KOPT-K1 (cell line): ENCODE results near the gene MPIG6B.
A peak's percentile ranks its signal among the peaks of the same experiment; 100 is the strongest.
"Not testable (repeated sequence)": the region's sequence is repeated elsewhere in the genome, so short reads cannot be mapped to it uniquely, and the experiment has no call there.

Experiments
- H3K27ac ChIP-seq: fragments of 200-600 bp; sonication (generic); 2 replicates; pipeline ENCODE4 v1.5.1; 2016; ENCODE audit warnings: antibody characterized with exemption, mild to moderate bottlenecking, low read depth, low read length; ENCODE audit not compliant: poor library complexity, severe bottlenecking
- H3K36me3 ChIP-seq: fragments of 200-600 bp; sonication (generic); 2 replicates; pipeline ENCODE4 v1.5.1; 2017; ENCODE audit warnings: antibody characterized with exemption, mild to moderate bottlenecking, low read length, moderate library complexity; ENCODE audit not compliant: insufficient read depth
- H3K9me3 ChIP-seq: fragments of 200-600 bp; sonication (generic); 2 replicates; pipeline ENCODE4 v1.5.1; 2017; ENCODE audit warnings: antibody characterized with exemption, low read length, mild to moderate bottlenecking; ENCODE audit not compliant: insufficient read depth, poor library complexity, severe bottlenecking

MPIG6B gene

DNA sequence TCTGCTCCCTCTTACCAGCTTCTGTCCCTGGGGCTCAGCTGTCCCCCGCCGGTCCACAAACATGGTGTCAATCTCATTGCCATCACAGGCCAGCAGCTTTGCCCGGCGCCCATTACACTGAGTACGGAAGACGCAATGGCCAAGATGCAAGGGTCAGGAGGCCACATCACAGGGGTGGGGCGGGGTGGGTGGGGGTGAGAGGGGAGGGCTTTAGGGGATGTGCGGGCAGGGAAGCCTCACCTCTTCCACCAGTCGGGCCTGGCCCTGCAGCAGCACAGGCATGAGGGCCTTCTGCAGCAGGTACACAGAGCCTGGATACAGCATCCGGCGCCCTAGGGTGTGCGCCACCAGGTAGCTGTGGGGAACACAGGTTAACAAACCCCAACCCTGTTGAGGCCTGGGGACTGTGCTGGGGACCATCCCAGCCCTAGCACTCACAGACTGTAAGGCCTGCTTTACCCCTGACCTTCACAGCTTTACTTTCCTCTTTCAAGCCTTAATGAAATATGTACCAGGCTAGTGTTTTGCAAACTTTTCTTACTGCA is 31.5 kb upstream of the MPIG6B start:
- Histone ChIP-seq H3K9me3 (no peaks in the 10 kb centered on the region), H3K36me3 (peaks cover 99% of the 10 kb centered on the region)

GRCh38 chr6:31692353-31692752 is 30.8 kb upstream of the MPIG6B start:
- no peak overlapping the region for H3K27ac ChIP-seq
- H3K9me3 ChIP-seq = no peaks in the 10 kb centered on the region
- H3K36me3 ChIP-seq = peaks cover 99% of the 10 kb centered on the region

More for the DNA sequence above, 31.5 kb upstream of the MPIG6B start:
- H3K27ac ChIP-seq = no peak overlapping the region

DNA sequence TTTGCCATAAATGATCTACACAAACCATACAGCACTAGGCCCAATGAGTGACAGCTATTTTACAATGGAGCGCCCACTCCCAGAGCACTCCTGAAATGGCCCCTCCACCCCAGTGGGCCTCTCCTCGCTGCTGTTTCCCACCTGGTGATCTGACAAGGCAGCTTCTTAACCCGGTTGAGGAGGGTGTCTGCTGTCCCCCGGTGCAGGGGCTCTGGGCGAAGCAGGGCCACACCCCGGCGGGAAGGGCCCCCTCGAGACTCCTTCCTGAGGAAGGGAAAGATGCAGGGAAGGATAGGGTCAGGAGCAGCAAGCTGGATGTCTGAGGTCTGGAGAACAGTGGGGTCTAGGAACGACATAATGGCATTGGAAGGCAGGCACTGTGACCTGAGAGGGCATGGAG is 30.3 kb upstream of the MPIG6B start:
- H3K36me3 ChIP-seq = peaks cover 99% of the 10 kb centered on the region
- no peak overlapping the region for H3K27ac ChIP-seq
- no peaks in the 10 kb centered on the region for H3K9me3 ChIP-seq

GRCh38 chr6:31693535-31693934 is 29.6 kb upstream of the MPIG6B start:
- peaks cover 95% of the 10 kb centered on the region for H3K36me3 ChIP-seq
- no peak overlapping the region for H3K27ac ChIP-seq
- H3K9me3 ChIP-seq = no peaks in the 10 kb centered on the region

- no peak overlapping the region for H3K27ac ChIP-seq
- H3K9me3 ChIP-seq = no peaks in the 10 kb centered on the region
- H3K36me3 ChIP-seq = peaks cover 75% of the 10 kb centered on the region
Measured at GRCh38 chr6:31697555-31697954, 25.6 kb upstream of the MPIG6B start.

DNA sequence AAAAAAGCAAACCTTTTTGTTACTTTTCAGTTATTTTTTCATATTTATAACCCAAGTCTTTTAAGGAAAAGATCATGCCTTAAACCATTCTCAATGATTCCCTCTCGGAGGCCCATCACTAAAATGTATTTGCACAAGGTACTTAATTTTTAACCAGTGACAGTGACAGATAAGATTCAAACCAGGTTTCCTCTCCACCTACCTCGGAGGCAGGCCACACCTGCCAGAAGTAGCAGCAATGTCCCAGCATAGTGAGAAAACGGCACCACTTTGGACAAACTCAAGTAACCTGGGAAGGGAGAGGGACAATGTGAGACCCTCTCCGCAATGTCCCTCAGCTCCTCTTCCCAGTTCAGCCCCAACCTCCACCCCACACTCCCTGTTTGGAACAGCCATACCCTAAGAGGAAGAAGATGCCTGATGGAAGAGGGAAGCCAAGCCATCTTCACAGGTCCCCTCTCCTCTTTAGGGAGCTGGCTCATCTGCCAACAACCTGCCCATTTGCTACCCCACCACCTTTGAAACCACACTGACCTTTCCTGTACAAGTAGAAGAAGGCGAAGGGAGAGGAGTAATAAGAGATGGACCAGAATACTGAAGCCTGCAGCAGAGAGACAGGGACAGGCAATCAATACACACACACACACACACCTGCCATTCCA is 22.3 kb upstream of the MPIG6B start:
- no peak overlapping the region for H3K27ac ChIP-seq

GRCh38 chr6:31701666-31702404 is 21.3 kb upstream of the MPIG6B start:
- Histone ChIP-seq H3K27ac (peak overlapping the region; percentile 88), H3K9me3 (no peaks in the 10 kb centered on the region), H3K36me3 (peaks cover 34% of the 10 kb centered on the region)

More for the DNA sequence above, 22.3 kb upstream of the MPIG6B start:
- H3K9me3 ChIP-seq = no peaks in the 10 kb centered on the region
- peaks cover 43% of the 10 kb centered on the region for H3K36me3 ChIP-seq

DNA sequence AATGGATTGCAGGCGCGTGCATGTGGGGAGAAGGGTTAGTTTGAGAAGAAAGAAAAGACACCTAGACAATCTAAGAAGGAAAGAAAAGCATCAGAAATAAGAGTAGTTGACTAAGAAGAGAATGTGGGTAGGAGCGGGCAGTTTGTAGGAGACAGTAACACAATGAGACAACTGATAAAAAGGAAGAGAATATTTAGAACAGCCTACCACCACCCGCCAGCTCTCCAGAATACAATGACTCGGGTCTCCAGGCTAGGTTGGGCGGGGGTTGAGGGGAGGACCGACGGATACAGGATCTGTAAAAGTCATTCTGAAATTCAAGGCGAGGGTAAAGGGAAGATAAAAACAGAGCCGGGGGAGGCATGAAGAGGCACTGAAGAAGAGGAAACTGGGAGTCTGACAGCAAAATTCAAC is 20.8 kb upstream of the MPIG6B start:
- H3K9me3 ChIP-seq = no peaks in the 10 kb centered on the region
- H3K36me3 ChIP-seq = peaks cover 28% of the 10 kb centered on the region
- peak overlapping the region; percentile 88 for H3K27ac ChIP-seq

- peak within 1 kb of the TSS; percentile 88 for H3K27ac ChIP-seq
- no peaks in the 10 kb centered on the region for H3K9me3 ChIP-seq
- peaks cover 21% of the 10 kb centered on the region for H3K36me3 ChIP-seq
Measured at GRCh38 chr6:31702819-31703716, 20.1 kb upstream of the MPIG6B start, which contains the start of gene ABHD16A. ABHD16A (minus strand) TSS chr6:31703324; CDS start chr6:31703281, 43 bp downstream.

GRCh38 chr6:31705931-31706330 is 17.2 kb upstream of the MPIG6B start:
- H3K27ac ChIP-seq = no peak overlapping the region
- no peaks in the 10 kb centered on the region for H3K9me3 ChIP-seq
- H3K36me3 ChIP-seq = peaks cover 3% of the 10 kb centered on the region

DNA sequence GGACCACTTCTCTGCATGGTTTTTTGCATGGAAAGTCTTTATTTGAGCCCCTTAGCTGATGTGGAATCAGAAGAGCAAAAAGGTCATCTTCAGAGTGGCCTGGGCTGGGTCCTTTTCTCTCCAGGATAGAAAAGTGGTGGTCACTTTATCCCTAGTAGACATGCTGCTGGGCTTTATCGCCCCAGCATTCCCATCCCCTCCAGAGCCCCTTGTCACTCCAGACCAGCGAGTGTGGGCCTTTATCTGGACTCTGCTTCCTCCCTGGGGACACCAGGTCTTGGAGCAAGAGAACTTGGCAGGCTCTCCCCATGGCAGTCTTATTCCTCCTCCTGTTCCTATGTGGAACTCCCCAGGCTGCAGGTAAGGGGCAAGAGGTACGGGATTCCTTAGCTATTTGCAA is 16.6 kb upstream of the MPIG6B start, which contains the start of gene LY6G6F:
Gene LY6G6F (plus strand): TSS at position 268 of the 400 bp plus-strand sequence. CDS start 41 bp downstream, at position 309.
- H3K9me3 ChIP-seq = no peaks in the 10 kb centered on the region
- no peaks in the 10 kb centered on the region for H3K36me3 ChIP-seq
- no peak within 1 kb of the TSS for H3K27ac ChIP-seq

DNA sequence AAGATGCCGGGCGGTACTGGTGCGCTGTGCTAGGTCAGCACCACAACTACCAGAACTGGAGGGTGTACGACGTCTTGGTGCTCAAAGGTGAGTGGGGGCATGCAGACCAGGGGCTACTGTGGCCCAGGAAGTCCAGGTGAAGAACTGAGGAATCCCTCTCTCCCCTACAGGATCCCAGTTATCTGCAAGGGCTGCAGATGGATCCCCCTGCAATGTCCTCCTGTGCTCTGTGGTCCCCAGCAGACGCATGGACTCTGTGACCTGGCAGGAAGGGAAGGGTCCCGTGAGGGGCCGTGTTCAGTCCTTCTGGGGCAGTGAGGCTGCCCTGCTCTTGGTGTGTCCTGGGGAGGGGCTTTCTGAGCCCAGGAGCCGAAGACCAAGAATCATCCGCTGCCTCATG is 15.5 kb upstream of the MPIG6B start:
- H3K9me3 ChIP-seq = no peaks in the 10 kb centered on the region
- H3K27ac ChIP-seq = no peak overlapping the region
- no peaks in the 10 kb centered on the region for H3K36me3 ChIP-seq

DNA sequence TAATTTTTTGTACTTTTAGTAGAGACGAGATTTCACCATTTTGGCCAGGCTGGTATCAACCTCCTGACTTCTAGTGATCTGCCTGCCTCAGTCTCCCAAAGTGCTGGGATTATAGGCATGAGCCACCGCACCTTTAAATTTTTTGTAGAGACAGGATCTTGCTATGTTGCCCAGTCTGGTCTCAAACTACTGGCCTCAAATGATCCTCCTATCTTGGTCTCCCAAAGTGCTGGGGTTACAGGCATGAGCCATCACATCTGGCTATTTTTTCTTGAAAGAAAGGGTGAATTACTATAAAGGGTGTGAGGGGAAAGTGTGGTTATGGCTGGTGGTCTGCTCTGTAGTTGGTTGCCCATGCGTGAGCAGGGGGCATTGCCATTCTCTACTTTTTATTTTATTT is 14.9 kb upstream of the MPIG6B start:
- Histone ChIP-seq H3K36me3 (no peaks in the 10 kb centered on the region), H3K9me3 (no peaks in the 10 kb centered on the region), H3K27ac (no peak overlapping the region)

GRCh38 chr6:31709157-31709556 is 14.0 kb upstream of the MPIG6B start:
- not testable (repeated sequence) for H3K36me3 ChIP-seq, H3K9me3 ChIP-seq, H3K27ac ChIP-seq
